Liver (tissue), 9 donors: ENCODE data around the gene UROC1. TPM values are rescaled to one million over a fixed set of nuclear protein-coding genes. Genes with fewer than 3 reads are reported as not detected.

Source experiments
- DNase-seq: peaks from one replicate; pipeline ENCODE4 v3.0.0-alpha.2; 2017; ENCODE audit warnings: low spot score
- H3K27ac ChIP-seq, 2 donors: one replicate each; pipeline ENCODE4 v1.7.0; 2013; ENCODE audit warnings: inconsistent platforms in 2 of 2, low read length in 2 of 2, control low read depth in 1 of 2, low read depth in 1 of 2, mild to moderate bottlenecking in 1 of 2
- H3K27me3 ChIP-seq, 4 donors: one replicate each; pipeline versions ENCODE4 v1.6.1 to v1.7.0; 2013; ENCODE audit warnings: low read length in 3 of 4, inconsistent platforms in 1 of 4, mild to moderate bottlenecking in 1 of 4, moderate library complexity in 1 of 4; ENCODE audit not compliant: control insufficient read depth in 4 of 4, insufficient read depth in 4 of 4
- H3K36me3 ChIP-seq, 4 donors: one replicate each; pipeline versions ENCODE4 v1.6.1 to v1.7.0; 2013; ENCODE audit warnings: low read length in 3 of 4, mild to moderate bottlenecking in 3 of 4, low read depth in 1 of 4, moderate library complexity in 1 of 4; ENCODE audit not compliant: control insufficient read depth in 4 of 4, insufficient read depth in 3 of 4
- H3K4me1 ChIP-seq, 4 donors: one replicate each; pipeline versions ENCODE4 v1.6.1 to v1.7.0; 2013; ENCODE audit warnings: low read length in 3 of 4, mild to moderate bottlenecking in 3 of 4, moderate library complexity in 1 of 4; ENCODE audit not compliant: control insufficient read depth in 4 of 4, insufficient read depth in 4 of 4
- H3K4me3 ChIP-seq, 3 donors: one replicate each; pipeline versions ENCODE4 v1.6.1 to v1.7.0; 2013; ENCODE audit warnings: low read length in 3 of 3, control low read depth in 1 of 3, low read depth in 1 of 3, mild to moderate bottlenecking in 1 of 3
- H3K9ac ChIP-seq, 2 donors: one replicate each; pipeline ENCODE4 v1.7.0; 2013; ENCODE audit warnings: low read length in 2 of 2, mild to moderate bottlenecking in 2 of 2, moderate library complexity in 2 of 2, control low read depth in 1 of 2, low read depth in 1 of 2
- H3K9me3 ChIP-seq, 4 donors: one replicate each; pipeline versions ENCODE4 v1.6.1 to v1.7.0; 2013; ENCODE audit warnings: low read length in 3 of 4; ENCODE audit not compliant: control insufficient read depth in 4 of 4
- EGR1 ChIP-seq, 2 donors: IDR thresholded peaks; 2 replicates each; pipeline ENCODE4 v1.6.1; 2016 to 2018; ENCODE audit warnings: antibody characterized with exemption in 2 of 2, low read depth in 2 of 2
- FOXA1 ChIP-seq: IDR thresholded peaks from 2 replicates; pipeline ENCODE4 v1.6.1; 2016; ENCODE audit warnings: antibody characterized with exemption
- FOXA2 ChIP-seq: IDR thresholded peaks from 2 replicates; pipeline ENCODE4 v1.6.1; 2016; ENCODE audit warnings: antibody characterized with exemption
- GABPA ChIP-seq, 2 donors: IDR thresholded peaks in 1 of 2; conservative IDR thresholded peaks in 1 of 2; 2 replicates each; pipeline ENCODE4 v1.6.1; 2016; ENCODE audit warnings: antibody characterized with exemption in 2 of 2, mild to moderate bottlenecking in 1 of 2, moderate library complexity in 1 of 2
- HNF4A ChIP-seq, 2 donors: conservative IDR thresholded peaks; 2 replicates each; pipeline ENCODE4 v1.6.1; 2016; ENCODE audit warnings: antibody characterized with exemption in 2 of 2, mild to moderate bottlenecking in 2 of 2
- HNF4G ChIP-seq: IDR thresholded peaks from 2 replicates; pipeline ENCODE4 v1.6.1; 2016; ENCODE audit warnings: antibody characterized with exemption
- JUND ChIP-seq, 2 donors: IDR thresholded peaks; 2 replicates each; pipeline ENCODE4 v1.6.1; 2016; ENCODE audit warnings: antibody characterized with exemption in 2 of 2
- NR2F2 ChIP-seq: IDR thresholded peaks from 2 replicates; pipeline ENCODE4 v1.6.1; 2016; ENCODE audit warnings: antibody characterized with exemption
- RAD21 ChIP-seq, 2 donors: IDR thresholded peaks; 2 replicates each; pipeline ENCODE4 v1.6.1; 2016; ENCODE audit warnings: antibody characterized with exemption in 2 of 2, mild to moderate bottlenecking in 2 of 2
- RXRA ChIP-seq, 2 donors: IDR thresholded peaks; 2 replicates each; pipeline ENCODE4 v1.6.1; 2017 to 2018; ENCODE audit warnings: antibody characterized with exemption in 2 of 2, mild to moderate bottlenecking in 1 of 2
- SP1 ChIP-seq: IDR thresholded peaks from 2 replicates; pipeline ENCODE4 v1.6.1; 2018; ENCODE audit warnings: antibody characterized with exemption, mild to moderate bottlenecking
- TAF1 ChIP-seq: conservative IDR thresholded peaks from 2 replicates; pipeline ENCODE4 v1.6.1; 2016; ENCODE audit warnings: antibody characterized with exemption, mild to moderate bottlenecking
- YY1 ChIP-seq: IDR thresholded peaks from 2 replicates; pipeline ENCODE4 v1.6.1; 2016; ENCODE audit warnings: antibody characterized with exemption, mild to moderate bottlenecking
- WGBS: extraction: QIAGEN DNeasy Blood & Tissue Kit; methylation state at CpG from one replicate; pipeline ENCODE4 v1.1.7; 2013; 5-methylcytosine and 5-hydroxymethylcytosine counted together
- polyA plus RNA-seq, 2 donors: library from polyadenylated mRNA; stranded (reverse) in 1 of 2; unstranded in 1 of 2; fragments of 200-250 nt in 1 of 2; fragments of >200 nt in 1 of 2; fragmentation: Nextera tagmentation in 1 of 2; extraction: Ambion mirVana in 1 of 2; gene quantifications; one replicate each; pipeline versions ENCODE4 v1.2.1 to v1.2.3, GENCODE V29; 2013 to 2015
- total RNA-seq, 2 donors: library from RNA; depleted of rRNA; stranded (reverse); fragments of >200 nt; gene quantifications; one replicate each; pipeline ENCODE4 v1.2.3, GENCODE V29; 2014
- TF ChIP-seq, protein P1 (sequence below): IDR thresholded peaks from 2 replicates; pipeline ENCODE4 v1.6.1; 2016; ENCODE audit warnings: antibody characterized with exemption, mild to moderate bottlenecking
- TF ChIP-seq, protein P2 (sequence below): IDR thresholded peaks from 2 replicates; pipeline ENCODE4 v1.6.1; 2016; ENCODE audit warnings: antibody characterized with exemption
- TF ChIP-seq, protein P3 (sequence below): IDR thresholded peaks from 2 replicates; pipeline ENCODE4 v1.6.1; 2016; ENCODE audit warnings: antibody characterized with exemption
- TF ChIP-seq, protein P4 (sequence below): IDR thresholded peaks from 2 replicates; pipeline ENCODE4 v1.6.1; 2016; ENCODE audit warnings: antibody characterized with exemption
- TF ChIP-seq, protein P5 (sequence below): fragments of 150-350 bp; IDR thresholded peaks from 2 replicates; pipeline ENCODE4 v1.5.1; 2017; ENCODE audit warnings: improper control_type of control experiment, low read depth, low read length; ENCODE audit not compliant: missing input control
- donor health status: healthy.
- donor health status: healthy.
- donor health status: healthy.
- donor health status: healthy.
- donor health status: healthy.

Gene UROC1
- total and polyA plus RNA-seq, 4 donors = 5.9 to 28.4 (median 18.2) TPM

DNA sequence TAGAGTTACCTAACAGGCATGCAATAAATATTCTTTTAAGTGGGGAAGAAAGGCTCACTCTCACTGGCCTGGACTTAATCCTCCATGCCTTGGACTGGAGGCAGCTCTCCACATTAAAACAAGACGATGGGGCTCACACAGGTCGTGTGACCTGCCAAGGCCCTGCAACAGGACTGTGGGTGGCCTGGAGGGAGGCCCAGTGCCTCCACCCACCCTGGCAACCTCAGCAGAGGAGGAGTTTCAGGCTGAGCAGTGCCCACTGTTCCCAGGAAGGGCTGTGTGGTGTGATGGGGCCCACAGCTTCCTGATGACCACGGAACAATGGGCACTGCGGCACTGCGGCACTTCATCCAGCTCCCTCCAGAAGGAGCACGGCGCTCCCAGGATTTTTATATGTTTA is 5.5 kb downstream of the UROC1 start (continued):
- TF ChIP-seq, protein P1, sequence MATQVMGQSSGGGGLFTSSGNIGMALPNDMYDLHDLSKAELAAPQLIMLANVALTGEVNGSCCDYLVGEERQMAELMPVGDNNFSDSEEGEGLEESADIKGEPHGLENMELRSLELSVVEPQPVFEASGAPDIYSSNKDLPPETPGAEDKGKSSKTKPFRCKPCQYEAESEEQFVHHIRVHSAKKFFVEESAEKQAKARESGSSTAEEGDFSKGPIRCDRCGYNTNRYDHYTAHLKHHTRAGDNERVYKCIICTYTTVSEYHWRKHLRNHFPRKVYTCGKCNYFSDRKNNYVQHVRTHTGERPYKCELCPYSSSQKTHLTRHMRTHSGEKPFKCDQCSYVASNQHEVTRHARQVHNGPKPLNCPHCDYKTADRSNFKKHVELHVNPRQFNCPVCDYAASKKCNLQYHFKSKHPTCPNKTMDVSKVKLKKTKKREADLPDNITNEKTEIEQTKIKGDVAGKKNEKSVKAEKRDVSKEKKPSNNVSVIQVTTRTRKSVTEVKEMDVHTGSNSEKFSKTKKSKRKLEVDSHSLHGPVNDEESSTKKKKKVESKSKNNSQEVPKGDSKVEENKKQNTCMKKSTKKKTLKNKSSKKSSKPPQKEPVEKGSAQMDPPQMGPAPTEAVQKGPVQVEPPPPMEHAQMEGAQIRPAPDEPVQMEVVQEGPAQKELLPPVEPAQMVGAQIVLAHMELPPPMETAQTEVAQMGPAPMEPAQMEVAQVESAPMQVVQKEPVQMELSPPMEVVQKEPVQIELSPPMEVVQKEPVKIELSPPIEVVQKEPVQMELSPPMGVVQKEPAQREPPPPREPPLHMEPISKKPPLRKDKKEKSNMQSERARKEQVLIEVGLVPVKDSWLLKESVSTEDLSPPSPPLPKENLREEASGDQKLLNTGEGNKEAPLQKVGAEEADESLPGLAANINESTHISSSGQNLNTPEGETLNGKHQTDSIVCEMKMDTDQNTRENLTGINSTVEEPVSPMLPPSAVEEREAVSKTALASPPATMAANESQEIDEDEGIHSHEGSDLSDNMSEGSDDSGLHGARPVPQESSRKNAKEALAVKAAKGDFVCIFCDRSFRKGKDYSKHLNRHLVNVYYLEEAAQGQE = no peak
- TF ChIP-seq RXRA (IDR thresholded peaks at IDR 0.05) (no peak), EGR1 (IDR thresholded peaks at IDR 0.05; ENCODE audit: low read depth in 2 of 2) (no peak), FOXA2 (no peak), JUND (IDR thresholded peaks at IDR 0.05) (no peak), FOXA1 (no peak), YY1 (no peak), GABPA (IDR thresholded peaks at IDR 0.05 in 1 of 2, conservative IDR thresholded peaks at IDR 0.05 in 1 of 2) (no peak)
- TF ChIP-seq, protein P2, sequence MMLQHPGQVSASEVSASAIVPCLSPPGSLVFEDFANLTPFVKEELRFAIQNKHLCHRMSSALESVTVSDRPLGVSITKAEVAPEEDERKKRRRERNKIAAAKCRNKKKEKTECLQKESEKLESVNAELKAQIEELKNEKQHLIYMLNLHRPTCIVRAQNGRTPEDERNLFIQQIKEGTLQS = no peak
- TF ChIP-seq, protein P3, sequence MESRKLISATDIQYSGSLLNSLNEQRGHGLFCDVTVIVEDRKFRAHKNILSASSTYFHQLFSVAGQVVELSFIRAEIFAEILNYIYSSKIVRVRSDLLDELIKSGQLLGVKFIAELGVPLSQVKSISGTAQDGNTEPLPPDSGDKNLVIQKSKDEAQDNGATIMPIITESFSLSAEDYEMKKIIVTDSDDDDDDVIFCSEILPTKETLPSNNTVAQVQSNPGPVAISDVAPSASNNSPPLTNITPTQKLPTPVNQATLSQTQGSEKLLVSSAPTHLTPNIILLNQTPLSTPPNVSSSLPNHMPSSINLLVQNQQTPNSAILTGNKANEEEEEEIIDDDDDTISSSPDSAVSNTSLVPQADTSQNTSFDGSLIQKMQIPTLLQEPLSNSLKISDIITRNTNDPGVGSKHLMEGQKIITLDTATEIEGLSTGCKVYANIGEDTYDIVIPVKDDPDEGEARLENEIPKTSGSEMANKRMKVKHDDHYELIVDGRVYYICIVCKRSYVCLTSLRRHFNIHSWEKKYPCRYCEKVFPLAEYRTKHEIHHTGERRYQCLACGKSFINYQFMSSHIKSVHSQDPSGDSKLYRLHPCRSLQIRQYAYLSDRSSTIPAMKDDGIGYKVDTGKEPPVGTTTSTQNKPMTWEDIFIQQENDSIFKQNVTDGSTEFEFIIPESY = no peak

DNA sequence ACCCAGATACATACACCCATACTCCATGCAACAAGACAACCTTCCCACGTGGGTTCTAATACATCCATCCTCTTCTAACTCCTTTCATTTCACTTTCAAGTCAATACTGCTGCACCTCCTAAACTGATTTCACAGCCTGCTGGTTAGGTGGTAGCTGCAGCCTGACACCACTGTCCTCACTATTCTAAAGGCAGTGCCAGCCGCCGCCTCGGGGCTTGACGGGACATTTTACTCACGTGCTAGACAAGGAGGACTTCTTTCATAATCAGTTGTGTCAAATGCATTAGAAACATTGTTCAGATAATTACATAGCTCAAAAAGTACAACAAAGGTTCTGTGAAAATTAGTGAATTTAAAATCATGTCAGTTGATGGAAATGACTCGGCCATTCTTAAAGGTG is 6.3 kb downstream of the UROC1 start:
- peaks cover 8 to 34% (median 34%) of the 10 kb centered on the region in 4 donors for H3K4me1 ChIP-seq
- no peak overlapping the region for H3K4me3 ChIP-seq
- H3K9me3 ChIP-seq = no peaks in the 10 kb centered on the region
- H3K36me3 ChIP-seq = peaks cover 0 to 8% (median 2%) of the 10 kb centered on the region in 4 donors
- no peak for TF ChIP-seq YY1
- H3K9ac ChIP-seq = no peak overlapping the region
- no peak for DNase-seq
- WGBS = 81% methylated on average over 7 of the region's 7 CpGs
- H3K27me3 ChIP-seq = no peaks in the 10 kb centered on the region
- H3K27ac ChIP-seq = no peak overlapping the region

DNA sequence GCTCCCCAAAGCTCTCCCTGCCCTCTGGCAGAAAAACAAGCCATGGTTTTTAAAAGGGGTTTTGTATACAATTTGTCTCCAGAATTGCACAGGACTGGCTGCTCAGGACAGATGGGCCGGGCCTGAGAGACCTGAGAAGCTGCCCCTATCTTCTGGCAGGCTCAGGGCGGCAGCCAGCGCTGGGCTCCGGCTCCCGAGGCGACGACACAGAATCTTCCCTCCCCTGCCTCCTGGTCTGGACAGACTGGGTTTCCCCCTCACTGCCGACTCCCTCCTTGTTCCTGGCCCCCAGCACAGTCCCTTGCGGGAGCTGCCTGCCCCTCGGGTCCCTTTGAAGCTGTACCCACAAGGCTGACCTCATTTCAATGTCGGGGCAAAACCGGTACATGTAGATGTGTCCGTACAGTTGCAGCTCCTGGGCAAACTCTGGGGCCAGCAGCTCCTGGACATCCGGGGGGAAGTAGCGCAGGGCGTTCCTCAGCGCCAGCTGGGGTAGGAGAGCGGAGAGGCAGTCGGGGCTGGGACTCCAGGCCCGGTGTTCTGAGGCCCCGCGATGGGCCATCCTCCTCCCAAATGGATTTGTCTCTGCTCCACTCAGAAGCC is 7.2 kb downstream of the UROC1 start:
- no peaks in the 10 kb centered on the region for H3K9me3 ChIP-seq
- no peak overlapping the region for H3K27ac ChIP-seq
- no peak for DNase-seq
- H3K36me3 ChIP-seq = peaks cover 0 to 14% (median 5%) of the 10 kb centered on the region in 4 donors
- H3K4me1 ChIP-seq = peaks cover 8 to 34% (median 34%) of the 10 kb centered on the region in 4 donors
- H3K9ac ChIP-seq = no peak overlapping the region
- no peaks in the 10 kb centered on the region for H3K27me3 ChIP-seq
- H3K4me3 ChIP-seq = no peak overlapping the region
- WGBS = 89% methylated on average over 22 of the region's 22 CpGs
- no peak for TF ChIP-seq TAF1
- no peak for TF ChIP-seq RXRA (IDR thresholded peaks at IDR 0.05)
- TF ChIP-seq EGR1 (IDR thresholded peaks at IDR 0.05; ENCODE audit: low read depth in 2 of 2) = no peak
- no peak for TF ChIP-seq HNF4A (conservative IDR thresholded peaks at IDR 0.05)
- TF ChIP-seq JUND (IDR thresholded peaks at IDR 0.05) = no peak
- TF ChIP-seq, protein P2 = no peak
- no peak for TF ChIP-seq FOXA2
- TF ChIP-seq, protein P4, sequence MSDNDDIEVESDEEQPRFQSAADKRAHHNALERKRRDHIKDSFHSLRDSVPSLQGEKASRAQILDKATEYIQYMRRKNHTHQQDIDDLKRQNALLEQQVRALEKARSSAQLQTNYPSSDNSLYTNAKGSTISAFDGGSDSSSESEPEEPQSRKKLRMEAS = no peak
- TF ChIP-seq, protein P3 = no peak
- no peak for TF ChIP-seq YY1
- TF ChIP-seq GABPA (IDR thresholded peaks at IDR 0.05 in 1 of 2, conservative IDR thresholded peaks at IDR 0.05 in 1 of 2) = no peak
- TF ChIP-seq, protein P5, sequence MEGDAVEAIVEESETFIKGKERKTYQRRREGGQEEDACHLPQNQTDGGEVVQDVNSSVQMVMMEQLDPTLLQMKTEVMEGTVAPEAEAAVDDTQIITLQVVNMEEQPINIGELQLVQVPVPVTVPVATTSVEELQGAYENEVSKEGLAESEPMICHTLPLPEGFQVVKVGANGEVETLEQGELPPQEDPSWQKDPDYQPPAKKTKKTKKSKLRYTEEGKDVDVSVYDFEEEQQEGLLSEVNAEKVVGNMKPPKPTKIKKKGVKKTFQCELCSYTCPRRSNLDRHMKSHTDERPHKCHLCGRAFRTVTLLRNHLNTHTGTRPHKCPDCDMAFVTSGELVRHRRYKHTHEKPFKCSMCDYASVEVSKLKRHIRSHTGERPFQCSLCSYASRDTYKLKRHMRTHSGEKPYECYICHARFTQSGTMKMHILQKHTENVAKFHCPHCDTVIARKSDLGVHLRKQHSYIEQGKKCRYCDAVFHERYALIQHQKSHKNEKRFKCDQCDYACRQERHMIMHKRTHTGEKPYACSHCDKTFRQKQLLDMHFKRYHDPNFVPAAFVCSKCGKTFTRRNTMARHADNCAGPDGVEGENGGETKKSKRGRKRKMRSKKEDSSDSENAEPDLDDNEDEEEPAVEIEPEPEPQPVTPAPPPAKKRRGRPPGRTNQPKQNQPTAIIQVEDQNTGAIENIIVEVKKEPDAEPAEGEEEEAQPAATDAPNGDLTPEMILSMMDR = no peak
- no peak for TF ChIP-seq NR2F2
- TF ChIP-seq RAD21 (IDR thresholded peaks at IDR 0.05) = no peak
- no peak for TF ChIP-seq FOXA1
- TF ChIP-seq HNF4G = no peak
- no peak for TF ChIP-seq SP1
